NCI-H82 treated with DMSO at 0.1 percent for 48 hours (cell line): ENCODE results near the gene FAM107B.

ENCODE experiments used
- DNase-seq: peaks from one replicate; lab custom pipeline; 2025; ENCODE audit not compliant: unreplicated experiment; lab: John Stamatoyannopoulos, UW

The FAM107B gene

DNA sequence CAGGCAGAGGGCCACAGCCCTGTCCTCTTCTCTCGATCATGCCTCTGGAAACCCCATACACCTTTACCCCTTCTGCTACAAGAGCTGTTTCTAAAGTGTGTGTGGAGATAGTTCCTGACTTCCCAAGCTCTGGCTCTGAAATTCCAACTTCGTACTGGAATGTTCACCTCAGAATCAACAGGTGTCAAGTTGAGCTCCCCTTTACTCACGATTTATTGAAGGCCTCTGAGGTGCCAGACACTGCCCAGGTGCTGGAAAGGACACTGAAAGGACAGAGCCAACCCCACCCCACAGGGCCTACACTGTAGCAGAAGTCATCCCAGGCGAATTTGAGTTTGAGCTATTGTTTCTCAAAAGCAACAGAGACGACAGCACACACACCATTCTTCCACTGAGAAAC, 234.1 kb downstream of the FAM107B start:
- no peak for DNase-seq

- no peak for DNase-seq
Observed at GRCh38 chr10:14540062-14540461, 234.6 kb downstream of the FAM107B start.

GRCh38 chr10:14539176-14539575, 235.5 kb downstream of the FAM107B start:
- DNase-seq, result no peak

DNA sequence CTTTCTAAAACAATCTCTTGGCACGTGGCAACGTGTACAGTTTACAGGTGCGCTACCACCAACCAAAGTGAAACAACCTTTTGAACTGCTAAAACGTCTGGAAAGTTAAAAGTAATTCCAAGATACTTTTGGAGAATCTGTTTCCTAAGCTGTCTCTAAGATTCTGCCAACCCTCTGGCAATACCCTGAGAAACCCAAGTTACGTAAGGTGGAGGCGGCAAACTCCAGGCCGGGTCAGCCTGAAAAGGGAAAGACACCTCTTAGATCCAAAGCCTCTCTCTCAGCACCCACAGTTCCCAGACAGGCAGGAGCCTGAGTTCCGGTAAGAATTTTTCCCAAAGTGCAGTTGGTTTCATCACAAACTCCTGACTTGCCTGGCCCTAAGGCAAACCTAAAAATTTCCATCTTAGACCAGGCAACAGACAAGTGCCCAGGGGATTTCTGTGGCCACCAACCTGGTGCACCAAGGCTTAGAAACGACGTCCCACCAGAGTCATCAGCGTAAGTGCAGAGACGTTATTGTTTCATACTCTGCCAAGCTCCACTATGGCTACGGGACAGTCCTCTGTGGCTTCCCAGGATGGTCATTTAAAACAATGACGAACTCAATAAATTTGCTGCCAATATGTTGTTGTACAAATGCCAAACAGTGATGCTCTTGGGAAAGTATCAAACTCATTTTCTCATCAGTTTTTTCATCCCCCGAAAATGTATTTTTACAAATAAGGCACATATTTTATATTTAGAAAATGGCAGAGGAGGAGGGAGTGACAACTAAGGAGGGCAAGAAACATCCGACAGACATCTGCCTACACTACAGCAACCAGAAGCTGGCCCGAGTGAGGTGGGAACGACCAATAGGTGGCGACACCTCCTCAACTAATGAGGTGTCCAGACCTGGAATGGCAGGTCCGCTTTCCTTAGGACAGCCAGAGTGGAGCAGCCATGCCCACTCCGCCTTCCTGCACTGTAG, 238.2 kb downstream of the FAM107B start:
- DNase-seq, result no peak

GRCh38 chr10:14535457-14536130, 239.1 kb downstream of the FAM107B start:
- DNase-seq, result no peak

- no peak for DNase-seq
Observed at GRCh38 chr10:14534152-14534551, 240.5 kb downstream of the FAM107B start.

GRCh38 chr10:14533295-14533694, 241.4 kb downstream of the FAM107B start:
- DNase-seq, result no peak

- DNase-seq, result no peak
Observed at GRCh38 chr10:14532473-14533251, 242.0 kb downstream of the FAM107B start.

- no peak for DNase-seq
Observed at GRCh38 chr10:14531974-14532373, 242.7 kb downstream of the FAM107B start.

DNA sequence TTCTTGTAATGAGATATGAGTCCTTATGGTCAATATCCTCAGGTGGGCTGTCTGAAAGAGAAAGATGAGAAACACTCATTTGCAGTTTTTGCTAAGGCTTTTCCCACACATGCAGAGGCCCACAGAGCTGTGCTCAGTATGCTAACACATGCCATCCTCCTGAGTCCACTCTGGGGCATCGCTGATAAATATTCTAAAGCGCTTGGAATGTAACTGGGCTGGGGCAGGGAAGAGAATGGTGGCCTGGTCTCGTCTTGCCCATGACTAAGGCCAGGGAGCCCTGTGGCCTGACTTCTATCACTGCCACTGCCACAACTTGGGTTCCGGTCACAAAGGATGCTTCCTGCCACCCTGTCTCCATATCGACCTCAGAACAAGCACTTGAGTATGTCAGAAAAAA, 244.2 kb downstream of the FAM107B start:
- no peak for DNase-seq

DNA sequence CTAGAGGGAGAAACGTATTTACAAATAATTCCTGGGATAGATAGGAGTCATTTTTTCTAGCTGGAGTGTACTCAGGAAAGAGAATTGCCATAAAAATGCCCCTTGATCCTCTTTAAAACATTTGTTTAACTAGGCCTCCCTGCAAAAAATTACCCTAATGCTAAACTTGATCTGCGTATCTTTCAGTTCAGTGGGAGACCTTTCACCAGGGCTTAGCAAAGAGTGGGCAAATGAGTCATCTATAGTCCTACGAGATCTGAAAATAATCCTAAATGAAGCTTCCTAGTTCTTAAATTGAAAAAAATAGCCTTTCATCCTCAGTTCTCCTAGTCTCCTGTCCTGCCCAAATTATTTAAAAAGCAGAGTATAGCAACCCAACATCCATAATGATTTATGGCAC, 245.3 kb downstream of the FAM107B start:
- DNase-seq, result no peak

- no peak for DNase-seq
Observed at GRCh38 chr10:14528450-14528849, 246.2 kb downstream of the FAM107B start.

GRCh38 chr10:14527915-14528314, 246.8 kb downstream of the FAM107B start:
- DNase-seq, result no peak

DNA sequence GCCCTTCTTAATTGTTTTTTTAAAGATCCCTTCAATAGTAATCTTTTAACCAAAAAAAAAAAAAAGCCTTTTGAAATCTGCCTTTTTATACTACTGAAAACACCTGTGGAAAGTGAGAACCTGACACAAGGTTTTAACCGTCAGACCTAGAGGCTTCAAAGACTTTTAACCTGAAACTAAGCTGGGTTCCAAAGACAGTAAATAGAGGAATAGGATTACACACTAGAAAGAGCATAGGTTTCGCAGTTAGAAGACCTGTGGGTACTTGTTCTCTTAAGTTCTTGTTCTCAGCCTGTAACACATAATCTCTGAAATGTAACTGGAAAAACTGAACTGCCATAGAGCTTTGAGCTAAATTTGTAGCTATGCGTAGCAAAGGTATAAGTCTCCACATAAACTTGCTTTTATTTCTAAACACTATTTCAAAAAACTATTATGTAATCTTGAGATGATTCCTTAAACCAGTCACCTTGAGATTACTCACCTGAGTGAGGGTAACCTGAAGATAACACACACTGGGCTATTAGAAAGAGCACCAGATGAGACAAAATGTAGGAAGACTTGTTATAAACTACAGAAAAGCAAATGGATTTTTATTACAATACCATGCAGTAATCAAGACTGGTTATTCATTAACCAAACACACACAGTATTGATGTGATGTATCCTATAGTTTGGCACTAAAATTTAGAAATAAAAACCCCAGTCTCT, 247.4 kb downstream of the FAM107B start:
- DNase-seq, result no peak

- no peak for DNase-seq
Observed at GRCh38 chr10:14526326-14526725, 248.4 kb downstream of the FAM107B start.

GRCh38 chr10:14524691-14525324, 249.9 kb downstream of the FAM107B start:
- no peak for DNase-seq

- DNase-seq, result no peak
Observed at GRCh38 chr10:14523286-14523685, 251.4 kb downstream of the FAM107B start.

GRCh38 chr10:14519785-14520184, 254.9 kb downstream of the FAM107B start:
- no peak for DNase-seq

DNA sequence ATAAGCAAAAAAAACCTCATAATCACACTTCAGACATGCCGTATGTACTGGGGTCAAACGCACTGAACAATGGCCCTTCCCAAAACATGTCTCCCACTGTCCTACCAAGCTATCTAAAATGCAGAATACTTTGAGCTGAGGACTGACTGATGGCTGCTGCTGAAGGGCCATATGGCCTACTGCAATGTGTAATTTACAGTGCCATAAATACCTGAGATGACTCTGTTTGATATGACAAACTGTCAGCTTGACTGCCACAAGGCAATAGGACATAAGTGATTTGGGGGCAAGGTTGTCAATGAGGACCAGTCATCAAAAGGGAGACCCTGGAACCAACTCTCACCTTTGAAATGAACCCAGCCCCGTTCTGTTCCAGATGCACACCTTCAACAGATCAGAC, 256.5 kb downstream of the FAM107B start:
- DNase-seq, result no peak

DNA sequence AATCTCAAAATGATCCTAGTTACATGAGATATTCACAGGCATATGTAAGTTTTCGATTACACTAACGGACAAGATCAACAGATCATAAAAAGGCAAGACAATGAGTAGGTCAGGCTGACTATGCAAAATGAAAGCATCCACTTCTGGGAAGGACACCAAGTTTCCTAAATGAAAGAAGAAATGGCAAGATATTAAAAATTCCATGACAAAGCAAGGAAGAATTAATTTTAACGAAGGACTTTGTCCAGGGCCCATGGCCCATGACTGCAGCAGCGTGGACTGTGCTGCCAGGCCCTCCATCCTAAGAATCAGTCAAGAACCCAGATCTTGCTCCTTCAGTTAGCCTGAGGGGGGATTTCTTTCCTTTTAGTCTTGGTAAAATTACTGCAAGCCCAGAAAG, 261.6 kb downstream of the FAM107B start:
- DNase-seq, result no peak
